ENCODE results near the gene ZNF625.
A peak's percentile ranks its signal among the peaks of the same experiment; 100 is the strongest.

The ZNF625 gene

DNA sequence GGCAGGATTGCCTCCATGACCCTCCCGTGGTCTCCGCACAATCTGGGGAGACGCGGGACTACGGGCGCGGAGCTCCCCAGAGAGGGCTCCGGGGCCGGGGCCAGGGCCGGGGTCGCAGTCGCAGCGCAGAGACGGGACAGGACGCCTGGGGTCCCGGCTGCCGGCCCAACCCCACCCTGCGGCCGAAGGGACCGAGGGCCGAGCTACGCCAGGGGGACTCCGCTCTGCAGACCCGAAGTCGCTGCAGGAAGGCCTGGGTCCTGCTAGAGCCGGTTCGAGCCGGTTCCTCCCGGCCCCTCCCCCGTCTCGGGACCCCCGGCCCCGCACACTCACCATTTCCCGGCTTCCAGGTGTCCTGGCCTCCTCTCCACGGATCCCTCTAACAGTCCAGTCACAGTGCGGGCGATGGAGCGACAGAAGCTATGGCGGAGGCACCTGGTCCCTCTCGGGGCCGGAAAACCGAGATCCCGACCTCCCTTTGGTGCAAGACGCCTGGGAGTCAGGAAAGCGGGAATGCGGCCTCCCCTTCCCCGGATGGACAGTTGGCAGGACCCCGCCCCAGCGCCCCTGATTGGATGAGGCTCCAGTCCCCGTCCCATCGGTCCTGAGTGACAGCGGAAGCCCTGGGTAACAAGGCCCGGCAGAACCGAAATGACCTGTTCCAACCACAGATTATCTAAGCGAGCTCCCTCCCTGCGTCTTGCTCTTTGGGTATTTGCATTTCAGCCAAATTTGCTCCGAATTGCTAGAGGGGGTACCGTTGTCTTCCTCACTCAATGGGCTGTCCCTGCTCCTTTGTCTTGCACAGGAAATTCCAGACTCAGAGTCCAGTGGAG is at the start of gene ZNF625:
Gene ZNF625, minus strand, starts transcription at position 512 of the 836 bp plus-strand sequence. Its CDS starts 176 bp downstream, at position 336.
- FAIRE-seq, result no peak

DNA sequence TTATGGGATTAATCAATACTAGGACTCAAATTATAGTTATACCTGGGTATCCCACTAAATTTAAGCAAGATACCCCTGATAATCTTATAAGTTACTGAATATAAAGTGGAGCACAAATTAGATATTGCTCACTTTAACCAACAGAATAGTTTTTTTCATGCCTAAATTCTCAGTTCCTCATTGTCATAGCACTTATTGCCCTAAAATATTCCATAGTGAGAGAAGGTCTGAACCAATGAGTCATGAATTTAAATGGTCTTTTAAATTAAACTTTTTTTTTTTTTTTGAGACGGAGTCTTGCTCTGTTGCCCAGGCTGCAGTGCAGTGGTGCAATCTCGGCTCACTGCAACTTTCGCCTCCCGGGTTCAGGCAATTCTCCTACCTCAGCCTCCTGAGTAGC is 48.8 kb upstream of the ZNF625 start:
- no peak for FAIRE-seq

GRCh38 chr19:12202250-12202649 is 45.7 kb upstream of the ZNF625 start:
- FAIRE-seq, result no peak

GRCh38 chr19:12199757-12200419 is 43.4 kb upstream of the ZNF625 start:
- FAIRE-seq, result no peak

GRCh38 chr19:12198136-12198535 is 41.6 kb upstream of the ZNF625 start:
- no peak for FAIRE-seq

DNA sequence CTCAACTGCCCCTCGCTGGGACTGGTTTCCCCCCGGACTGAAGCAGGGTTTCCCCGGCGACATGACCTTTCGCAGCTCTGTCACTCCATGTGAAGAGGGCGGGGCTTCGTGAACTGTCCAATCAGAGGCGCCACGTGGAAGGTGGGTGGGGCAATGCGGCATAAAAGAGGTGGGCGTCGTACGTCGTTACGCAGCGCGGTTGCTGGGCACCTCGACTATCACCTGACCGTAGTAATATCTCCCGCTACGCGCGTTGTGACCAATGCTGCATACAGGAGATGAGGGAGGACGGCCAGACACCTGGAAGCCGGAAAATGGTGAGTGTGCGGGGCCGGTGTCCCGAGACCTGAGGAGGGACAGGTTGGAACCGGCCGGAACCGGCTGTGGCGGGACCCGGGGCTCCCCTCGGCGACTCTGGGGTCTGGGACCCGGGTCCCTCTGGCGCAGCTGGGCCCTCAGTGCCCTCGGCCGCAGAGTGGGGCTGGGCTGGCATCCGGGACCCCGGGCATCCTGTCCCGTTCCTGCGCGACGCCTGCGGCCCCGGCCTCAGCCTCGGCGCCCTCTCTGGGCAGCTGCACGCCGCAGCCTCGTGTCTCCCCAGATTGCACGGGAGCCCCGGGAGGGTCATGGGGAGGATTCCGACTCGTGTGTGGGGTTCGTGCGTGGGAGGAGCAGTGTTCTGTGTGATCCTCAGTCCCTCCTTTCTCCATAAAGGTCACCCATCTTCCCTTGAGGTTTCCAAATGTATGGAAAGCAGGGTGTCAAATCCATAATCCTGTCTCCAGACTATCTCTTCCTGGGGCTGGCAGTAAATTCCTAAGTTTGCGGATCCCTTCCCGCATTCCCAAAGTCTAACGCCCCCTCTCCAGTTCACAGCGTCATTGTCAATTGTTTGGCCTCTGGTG is 38.5 kb upstream of the ZNF625 start:
- FAIRE-seq, result no peak

DNA sequence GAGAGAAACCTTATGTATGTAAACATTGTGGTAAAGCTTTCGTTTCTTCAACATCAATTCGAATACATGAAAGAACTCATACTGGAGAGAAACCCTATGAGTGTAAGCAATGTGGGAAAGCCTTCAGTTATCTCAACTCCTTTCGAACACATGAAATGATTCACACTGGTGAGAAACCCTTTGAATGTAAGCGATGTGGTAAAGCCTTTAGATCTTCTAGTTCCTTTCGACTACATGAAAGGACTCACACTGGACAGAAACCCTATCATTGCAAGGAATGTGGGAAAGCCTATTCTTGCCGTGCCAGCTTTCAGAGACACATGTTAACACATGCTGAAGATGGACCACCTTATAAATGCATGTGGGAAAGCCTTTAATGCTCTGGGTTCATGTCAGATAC is 31.1 kb upstream of the ZNF625 start:
- FAIRE-seq, result no peak

DNA sequence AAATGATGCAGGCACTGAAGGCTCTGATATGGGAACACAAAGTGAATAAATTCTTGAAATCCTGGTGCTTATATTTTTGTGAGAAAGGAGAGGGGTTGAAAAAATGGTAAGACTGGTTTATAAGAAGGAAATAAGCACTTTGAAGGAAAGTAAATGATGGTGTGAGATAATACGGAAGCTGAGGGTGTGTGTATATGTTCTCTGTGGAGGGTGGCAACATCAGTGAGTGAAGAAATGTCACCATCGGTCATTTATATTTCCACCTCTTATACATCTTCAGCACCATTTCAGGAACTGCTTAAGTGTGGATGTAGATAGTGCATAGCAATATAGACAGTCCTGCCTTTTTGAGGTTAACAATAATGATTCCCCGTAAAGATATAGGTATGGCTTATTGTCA is 23.8 kb upstream of the ZNF625 start:
- FAIRE-seq, result no peak

DNA sequence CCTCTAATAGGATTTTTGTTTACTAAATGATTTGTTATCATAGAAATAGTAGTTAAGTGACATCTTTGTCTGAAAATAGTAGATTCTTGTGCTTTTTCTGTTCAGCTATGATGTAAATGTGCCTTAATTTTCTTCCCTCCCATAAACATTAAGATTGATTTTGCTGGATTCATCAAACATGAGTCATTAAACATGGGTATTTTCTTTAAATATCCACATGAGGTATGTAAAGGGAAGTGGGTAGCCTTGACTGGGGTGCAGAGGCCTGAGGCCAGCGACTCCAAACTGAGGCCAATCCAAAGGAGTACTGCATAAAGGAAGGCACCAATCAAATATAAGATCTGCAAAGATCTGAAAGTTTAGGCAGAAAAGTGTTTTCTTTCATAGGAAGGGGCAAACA is 10.1 kb upstream of the ZNF625 start:
- FAIRE-seq, result no peak

DNA sequence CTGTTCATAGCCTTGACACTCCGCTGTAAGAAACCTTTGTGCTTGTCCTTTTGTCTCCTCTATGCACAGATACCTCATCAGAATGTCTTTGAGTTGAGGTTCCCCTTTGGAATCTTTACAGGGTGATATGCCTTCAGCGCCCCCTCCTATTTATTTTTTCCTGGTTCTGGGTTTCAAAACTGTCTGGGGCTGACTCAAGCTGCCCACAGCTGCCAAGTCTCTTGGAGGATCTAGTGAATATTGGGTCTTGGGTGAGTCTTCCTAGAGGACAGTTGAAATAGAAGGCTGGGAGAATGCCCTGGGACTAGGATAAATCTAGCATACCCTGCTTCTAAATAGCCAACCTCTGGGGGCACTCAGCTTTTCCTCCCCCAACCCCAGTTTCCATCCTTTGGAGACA is 7.3 kb upstream of the ZNF625 start:
- no peak for FAIRE-seq

- no peak for FAIRE-seq
Measured at GRCh38 chr19:12162882-12163806, 6.6 kb upstream of the ZNF625 start, which contains the start of gene ZNF136. TSS of gene ZNF136 (plus strand) at chr19:12163096. CDS start at chr19:12163204, 108 bp downstream.

DNA sequence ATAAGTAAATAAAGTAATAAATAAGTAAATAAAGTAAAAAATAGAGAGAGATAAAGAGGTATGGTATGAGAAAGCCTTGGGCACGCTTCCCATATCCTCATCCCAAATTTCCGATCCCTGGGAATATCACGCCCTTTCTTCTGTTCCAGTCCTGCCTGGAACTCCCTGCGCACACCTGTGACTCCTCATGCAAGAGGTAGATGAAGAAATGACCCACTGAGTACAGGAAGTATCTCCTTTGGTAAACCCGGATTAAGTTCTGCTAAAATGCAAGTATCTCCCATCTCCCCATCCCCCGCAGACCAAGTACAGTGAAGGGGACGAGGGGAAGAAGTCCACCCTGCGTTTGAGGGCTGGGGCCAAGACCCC is 6.0 kb upstream of the ZNF625 start:
- FAIRE-seq, result no peak

- no peak for FAIRE-seq
Measured at GRCh38 chr19:12159773-12160414, 3.4 kb upstream of the ZNF625 start.

DNA sequence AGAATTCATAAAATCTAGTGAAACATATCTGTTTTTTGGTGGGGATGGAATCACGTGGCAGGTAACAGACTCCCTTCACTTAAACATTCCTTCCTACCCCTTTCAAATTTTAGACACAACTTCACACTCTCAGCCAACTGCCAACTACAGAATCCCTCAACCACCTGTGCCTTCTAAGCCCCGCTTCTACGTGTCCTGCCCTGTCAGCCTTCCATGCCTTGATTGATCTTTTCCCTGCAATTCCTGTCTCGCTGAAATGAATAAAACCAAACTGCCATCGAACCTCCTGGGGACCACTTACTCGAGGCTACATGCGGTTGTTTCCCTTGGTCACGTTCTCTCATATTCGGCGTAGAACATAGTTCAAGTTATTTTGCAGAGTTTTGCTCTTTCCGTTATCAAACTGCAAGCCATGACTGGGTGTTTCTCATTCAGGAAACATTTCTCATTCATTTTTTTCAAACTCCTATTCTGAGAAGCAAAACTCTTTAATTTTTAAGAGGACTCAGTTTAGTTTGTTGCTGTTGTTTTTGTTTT is 1.1 kb downstream of the ZNF625 start:
- FAIRE-seq, result no peak

DNA sequence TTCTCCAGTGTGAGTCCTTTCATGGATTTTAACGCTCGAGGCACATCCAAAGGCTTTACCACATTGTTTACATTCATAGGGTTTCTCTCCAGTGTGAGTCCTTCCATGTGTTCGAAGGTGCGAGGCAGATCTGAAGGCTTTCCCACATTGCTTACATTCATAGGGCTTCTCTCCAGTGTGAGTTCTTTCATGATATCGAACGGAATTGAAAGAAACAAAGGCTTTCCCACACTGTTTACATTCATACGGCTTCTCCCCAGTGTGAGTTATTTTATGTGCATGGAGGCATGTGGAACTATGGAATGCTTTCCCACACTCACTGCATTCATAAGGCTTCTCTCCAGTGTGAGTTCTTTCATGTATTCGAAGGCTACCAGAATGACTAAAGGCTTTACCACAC is 11.2 kb downstream of the ZNF625 start:
- no peak for FAIRE-seq

GRCh38 chr19:12141405-12141736 is 15.2 kb downstream of the ZNF625 start:
- FAIRE-seq, result no peak

- FAIRE-seq, result no peak
Measured at GRCh38 chr19:12140545-12141404, 15.8 kb downstream of the ZNF625 start.

- peak; percentile 81 for FAIRE-seq
Measured at GRCh38 chr19:12139885-12140544, 16.5 kb downstream of the ZNF625 start, which contains the start of gene ZNF20. TSS of gene ZNF20 (minus strand) at chr19:12140350. CDS start at chr19:12140182, 168 bp downstream.

- FAIRE-seq, result no peak
Measured at GRCh38 chr19:12139269-12139668, 17.3 kb downstream of the ZNF625 start.

Data from islet of Langerhans (tissue), 1 donor.